Activated CD4-positive, alpha-beta memory T cell treated with anti-CD3 and anti-CD28 coated beads, Interleukin-2, amount 10 ng/mL, durations not matched to agents 7 days and 5 days (primary cell): ENCODE data around the gene GNG5. TPM values are rescaled to one million over a fixed set of nuclear protein-coding genes. Genes with fewer than 3 reads are reported as not detected.

Experiments used
- total RNA-seq, 2 experiments: library from RNA; stranded (reverse); gene quantifications; one replicate each; pipeline ENCODE4 v1.2.3, GENCODE V29; 2021

GNG5 gene
- total RNA-seq, 2 experiments from 2014 or later, result 122 to 127 TPM

Other genes with a start within 250 kb of the GNG5 start
- under 1 TPM in 1 of 2 experiments, not detected in 1; 0.28 TPM for gene SAMD13, start 204.9 kb downstream of the GNG5 start, total RNA-seq
- gene DNASE2B, start 108.1 kb downstream of the GNG5 start, total RNA-seq, result not detected
- 10 to 100 TPM; 37.8 to 39.7 TPM for gene RPF1, start 27.3 kb downstream of the GNG5 start, total RNA-seq
- 1 to 10 TPM; 4.0 to 4.7 TPM for gene SPATA1, start 195 bp downstream of the GNG5 start, total RNA-seq
- 10 to 100 TPM; 27.2 to 28.1 TPM for gene CTBS, start 67.9 kb upstream of the GNG5 start, total RNA-seq
- 10 to 100 TPM; 16.8 to 18.8 TPM for gene SSX2IP, start 183.9 kb upstream of the GNG5 start, total RNA-seq